HG03108 (cell line): Measurements from ENCODE around the gene ABCD1.

Source experiments
- ATAC-seq: cut with Tn5 transposase; IDR thresholded peaks from one replicate; pipeline ENCODE4 v1.9.1; 2021; ENCODE audit warnings: moderate library complexity; ENCODE audit not compliant: unreplicated experiment

The ABCD1 gene

GRCh38 chrX:153771415-153772315 is 47.0 kb downstream of the ABCD1 start:
- ATAC-seq, result no peak

- ATAC-seq, result no peak
Measured at GRCh38 chrX:153772316-153773217, 47.9 kb downstream of the ABCD1 start.

- no peak for ATAC-seq
Measured at GRCh38 chrX:153773218-153773611, 48.6 kb downstream of the ABCD1 start.

GRCh38 chrX:153773741-153774575 is 49.3 kb downstream of the ABCD1 start:
- ATAC-seq, result no peak

GRCh38 chrX:153774576-153775292 is 50.1 kb downstream of the ABCD1 start:
- ATAC-seq, result no peak

GRCh38 chrX:153775293-153776119 is 50.9 kb downstream of the ABCD1 start:
- ATAC-seq, result no peak

GRCh38 chrX:153776120-153776599 is 51.5 kb downstream of the ABCD1 start:
- no peak for ATAC-seq

GRCh38 chrX:153776611-153777045 is 52.0 kb downstream of the ABCD1 start:
- no peak for ATAC-seq

- no peak for ATAC-seq
Measured at GRCh38 chrX:153777261-153778090, 52.8 kb downstream of the ABCD1 start.

- no peak for ATAC-seq
Measured at GRCh38 chrX:153778181-153778580, 53.5 kb downstream of the ABCD1 start.

- ATAC-seq, result no peak
Measured at GRCh38 chrX:153778684-153779101, 54.0 kb downstream of the ABCD1 start.

GRCh38 chrX:153779891-153780677 is 55.4 kb downstream of the ABCD1 start:
- no peak for ATAC-seq

GRCh38 chrX:153780678-153781427 is 56.2 kb downstream of the ABCD1 start, which contains the start of gene SRPK3:
SRPK3 (plus strand) TSS chrX:153781041; CDS start chrX:153781087, 46 bp downstream.
- no peak for ATAC-seq

GRCh38 chrX:153781428-153782047 is 56.9 kb downstream of the ABCD1 start:
- ATAC-seq, result no peak

GRCh38 chrX:153782313-153782712 is 57.7 kb downstream of the ABCD1 start:
- ATAC-seq, result no peak

- no peak for ATAC-seq
Measured at GRCh38 chrX:153782871-153783270, 58.2 kb downstream of the ABCD1 start.
